ENCODE results near the gene C19orf25.

Gene C19orf25

DNA sequence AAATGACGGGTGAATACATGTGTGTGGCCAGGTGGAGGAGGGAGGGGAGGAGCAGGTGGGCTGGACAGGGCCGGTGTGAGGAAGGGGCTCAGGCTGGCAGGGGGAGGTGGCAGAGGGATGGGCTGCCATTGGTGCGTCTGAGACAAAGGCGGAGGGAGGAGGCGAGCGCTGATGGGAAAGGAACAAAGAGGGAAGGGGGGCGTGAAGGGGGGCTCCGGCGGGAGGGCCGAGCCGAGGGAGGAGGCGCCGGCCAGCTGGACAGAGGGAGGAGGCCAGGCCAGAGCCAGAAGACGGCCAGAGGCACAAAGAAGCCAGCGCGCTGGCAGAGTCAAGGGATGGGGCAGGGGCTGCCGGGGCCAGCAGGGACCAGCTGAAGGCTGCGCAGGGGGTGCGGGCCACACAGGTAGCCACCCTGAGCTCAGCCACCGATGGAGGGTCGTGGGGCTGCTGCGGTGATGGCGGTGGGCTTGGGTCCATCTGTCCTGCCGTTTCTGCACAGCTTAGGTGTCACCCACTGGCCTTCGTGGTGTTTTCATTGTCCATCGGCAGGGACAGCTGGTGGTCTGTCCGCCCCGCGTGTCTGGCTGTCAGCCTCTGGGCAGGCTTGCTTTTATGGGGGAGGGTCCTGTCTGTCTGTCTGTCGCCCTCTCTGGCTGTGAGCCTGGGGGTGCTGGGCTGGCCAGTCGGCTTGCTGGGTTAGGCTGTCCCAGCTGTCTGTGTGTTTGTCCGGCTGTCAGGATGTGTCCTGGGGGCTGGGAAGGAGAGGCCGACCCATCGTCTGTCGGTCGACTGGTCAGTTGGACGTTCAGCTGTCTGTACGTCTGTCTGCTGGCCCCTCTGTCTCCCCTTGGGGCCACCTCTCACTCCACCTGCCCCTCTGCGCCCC is 26.9 kb downstream of the C19orf25 start:
- no peak overlapping the region for H3K4me3 ChIP-seq (ENCODE audit: low read depth, low read length)
- TF ChIP-seq, protein P1, sequence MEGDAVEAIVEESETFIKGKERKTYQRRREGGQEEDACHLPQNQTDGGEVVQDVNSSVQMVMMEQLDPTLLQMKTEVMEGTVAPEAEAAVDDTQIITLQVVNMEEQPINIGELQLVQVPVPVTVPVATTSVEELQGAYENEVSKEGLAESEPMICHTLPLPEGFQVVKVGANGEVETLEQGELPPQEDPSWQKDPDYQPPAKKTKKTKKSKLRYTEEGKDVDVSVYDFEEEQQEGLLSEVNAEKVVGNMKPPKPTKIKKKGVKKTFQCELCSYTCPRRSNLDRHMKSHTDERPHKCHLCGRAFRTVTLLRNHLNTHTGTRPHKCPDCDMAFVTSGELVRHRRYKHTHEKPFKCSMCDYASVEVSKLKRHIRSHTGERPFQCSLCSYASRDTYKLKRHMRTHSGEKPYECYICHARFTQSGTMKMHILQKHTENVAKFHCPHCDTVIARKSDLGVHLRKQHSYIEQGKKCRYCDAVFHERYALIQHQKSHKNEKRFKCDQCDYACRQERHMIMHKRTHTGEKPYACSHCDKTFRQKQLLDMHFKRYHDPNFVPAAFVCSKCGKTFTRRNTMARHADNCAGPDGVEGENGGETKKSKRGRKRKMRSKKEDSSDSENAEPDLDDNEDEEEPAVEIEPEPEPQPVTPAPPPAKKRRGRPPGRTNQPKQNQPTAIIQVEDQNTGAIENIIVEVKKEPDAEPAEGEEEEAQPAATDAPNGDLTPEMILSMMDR (IDR thresholded peaks at IDR 0.05; ENCODE audit: control insufficient read depth, extremely low read depth, insufficient read depth): no peak
- DNase-seq (ENCODE audit: low read depth): no peak

DNA sequence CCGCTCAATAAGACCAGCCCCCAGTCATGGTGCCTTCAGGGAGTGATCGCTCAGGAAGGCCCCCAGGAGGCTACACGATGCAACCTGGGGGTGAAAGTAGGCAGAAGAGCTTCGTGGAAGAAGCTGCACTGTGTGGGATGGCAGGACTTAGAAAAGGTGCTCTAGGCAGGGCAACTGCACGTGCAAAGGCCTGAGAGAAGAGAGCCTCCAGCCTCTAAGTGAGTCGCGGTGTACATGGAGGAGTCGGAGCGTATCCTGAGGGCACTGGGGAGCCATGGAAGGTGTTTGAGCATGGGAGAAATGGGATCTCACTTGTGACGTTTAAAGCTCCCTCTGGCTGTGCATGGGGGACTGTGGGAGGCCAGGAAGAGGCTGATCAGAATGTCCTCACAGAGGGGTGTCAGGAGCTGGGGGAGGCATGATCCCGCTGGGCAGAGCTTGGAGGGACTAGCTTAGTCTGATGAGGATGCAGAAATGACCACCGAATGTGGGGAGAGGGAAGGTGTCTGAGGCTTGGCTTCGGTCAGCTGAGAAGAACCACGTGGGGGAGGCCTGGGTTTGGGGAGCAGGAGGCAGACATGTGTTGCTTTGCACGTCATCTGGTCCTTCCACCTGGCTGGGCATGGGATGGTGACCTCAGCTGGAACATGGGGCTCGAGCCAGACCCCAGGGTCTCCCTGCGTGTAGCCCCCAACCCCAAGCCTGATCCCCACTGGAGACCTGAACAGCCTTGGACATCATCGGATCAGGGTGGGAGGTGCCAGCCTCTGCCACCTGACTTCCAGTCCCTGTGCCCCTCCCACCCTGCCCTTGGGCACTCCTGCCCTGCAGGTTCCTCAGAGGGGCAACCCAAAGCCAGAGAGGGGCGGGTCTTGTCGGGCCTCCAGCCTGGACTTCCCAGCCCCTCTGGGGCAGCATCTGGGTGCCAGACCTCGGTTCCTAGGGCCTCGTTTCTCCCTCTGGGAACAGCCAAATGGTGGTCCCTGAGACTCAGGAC is 28.0 kb downstream of the C19orf25 start:
- TF ChIP-seq, protein P1 (IDR thresholded peaks at IDR 0.05; ENCODE audit: control insufficient read depth, extremely low read depth, insufficient read depth): no peak
- DNase-seq (ENCODE audit: low read depth): no peak
- no peak overlapping the region for H3K4me3 ChIP-seq (ENCODE audit: low read depth, low read length)

DNA sequence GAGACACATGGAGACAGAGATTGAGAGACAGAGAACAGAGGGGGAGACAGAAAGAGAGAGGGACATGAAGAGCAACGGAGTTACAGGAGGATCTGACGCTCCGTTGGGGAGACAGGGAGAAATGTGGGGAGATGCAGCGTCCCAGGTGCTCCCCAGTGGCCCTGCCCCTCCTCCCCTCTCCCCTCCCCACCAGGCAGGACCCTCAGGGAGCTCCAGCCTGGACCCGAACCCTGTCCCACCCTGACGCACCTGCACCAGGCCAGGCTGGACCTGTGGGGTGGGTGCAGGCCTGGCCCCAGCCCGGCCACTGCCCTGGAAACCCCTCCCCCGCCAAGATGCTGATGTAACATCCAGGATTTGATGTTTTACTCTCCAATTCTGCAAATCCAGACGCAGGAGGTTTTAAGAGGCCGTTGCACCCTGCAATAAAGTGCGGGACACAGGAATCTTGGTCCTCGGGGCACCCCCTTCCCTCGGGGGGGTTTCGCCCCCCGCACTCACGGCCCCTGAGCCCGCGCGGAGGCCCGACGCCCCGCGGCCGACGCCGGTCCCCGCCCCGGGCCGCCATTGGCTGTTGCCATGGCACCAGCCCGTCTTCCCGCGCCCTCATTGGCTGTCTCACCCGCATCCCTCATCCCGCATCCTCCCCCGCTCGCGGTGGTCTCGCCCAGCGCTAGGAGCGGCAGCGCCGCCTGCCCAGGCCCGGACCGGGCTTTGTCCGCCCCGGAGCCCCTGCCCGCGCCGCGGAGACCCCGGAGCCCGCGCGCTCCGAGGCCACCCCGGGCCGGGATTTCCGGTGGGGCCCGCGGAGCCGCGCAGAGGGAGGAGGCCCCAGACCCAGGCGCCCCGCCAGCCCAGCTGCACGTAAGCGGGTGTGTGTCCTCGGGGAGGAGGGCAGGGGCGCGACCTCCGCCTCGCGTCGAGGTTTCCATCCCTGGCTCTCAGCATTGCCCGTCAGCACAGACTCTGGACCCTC is 29.3 kb downstream of the C19orf25 start, which contains the start of gene APC2:
APC2 (plus strand) TSS at position 655 of the 976 bp plus-strand sequence. CDS start 2,881 bp downstream, outside the sequence.
- no peak within 1 kb of the TSS for H3K4me3 ChIP-seq (ENCODE audit: low read depth, low read length)
- DNase-seq (ENCODE audit: low read depth): no peak
- TF ChIP-seq, protein P1 (IDR thresholded peaks at IDR 0.05; ENCODE audit: control insufficient read depth, extremely low read depth, insufficient read depth): no peak

DNA sequence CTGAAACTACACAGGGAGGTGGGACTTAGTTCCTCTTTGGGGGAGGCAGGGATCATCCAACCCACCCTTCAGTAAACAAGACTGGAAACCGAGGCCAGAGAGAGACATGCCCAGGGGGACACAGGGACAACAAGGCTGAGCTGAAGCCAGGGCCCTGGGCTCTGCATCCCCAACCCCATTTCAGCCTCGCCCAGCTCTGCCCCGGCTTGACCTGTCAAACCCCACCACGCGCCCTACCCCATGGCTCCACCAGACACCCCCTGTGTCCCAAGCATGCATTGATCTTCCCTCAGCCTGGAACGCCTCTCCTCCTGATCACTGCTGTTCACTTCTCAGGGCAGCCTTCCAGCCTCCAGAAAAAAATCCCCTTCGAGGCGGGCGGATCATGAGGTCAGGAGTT is 31.1 kb downstream of the C19orf25 start:
- TF ChIP-seq, protein P1 (IDR thresholded peaks at IDR 0.05; ENCODE audit: control insufficient read depth, extremely low read depth, insufficient read depth): no peak
- no peak overlapping the region for H3K4me3 ChIP-seq (ENCODE audit: low read depth, low read length)
- DNase-seq (ENCODE audit: low read depth): no peak

DNA sequence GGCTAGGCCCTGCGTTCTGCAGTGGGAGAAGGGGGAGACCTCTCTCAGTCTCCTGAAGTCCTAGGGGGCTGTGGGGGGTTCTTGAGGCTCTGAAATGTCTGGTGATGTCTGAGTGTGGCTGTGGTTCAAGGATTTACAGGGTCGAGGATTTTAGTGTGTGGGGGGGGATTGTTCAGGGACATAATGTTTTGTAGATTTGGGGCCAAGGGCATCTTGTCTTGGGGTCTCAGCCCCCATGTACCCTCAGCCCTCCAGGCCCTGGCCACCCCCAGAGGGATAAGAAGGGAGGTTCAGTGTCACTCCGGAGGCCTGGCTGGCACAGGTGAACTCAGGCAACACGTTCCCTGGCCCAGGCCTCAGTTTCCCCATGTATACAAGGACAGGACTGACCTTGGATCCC is 31.5 kb downstream of the C19orf25 start:
- no peak for DNase-seq (ENCODE audit: low read depth)
- TF ChIP-seq, protein P1 (IDR thresholded peaks at IDR 0.05; ENCODE audit: control insufficient read depth, extremely low read depth, insufficient read depth): no peak
- H3K4me3 ChIP-seq (ENCODE audit: low read depth, low read length): no peak overlapping the region

All from LNCaP clone FGC (cell line).